Keratinocyte (primary cell): ENCODE measurements around the gene VKORC1L1. TPM values are rescaled to one million over a fixed set of nuclear protein-coding genes. Genes with fewer than 3 reads are reported as not detected.

Experiments used
- DNase-seq: peaks from one replicate; pipeline ENCODE4 v3.0.0-alpha.2; 2011; ENCODE audit warnings: low read depth, missing footprints, low spot score
- FAIRE-seq: peaks from 2 replicates; lab custom pipeline; 2011; peaks lifted over from hg19 to GRCh38; lab: Jason Lieb, UNC
- H2AFZ ChIP-seq: 2 replicates; pipeline ENCODE4 v1.6.0; 2012; ENCODE audit warnings: low read length, control low read depth, inconsistent platforms; ENCODE audit not compliant: control insufficient read depth
- H3K27ac ChIP-seq: 2 replicates; pipeline ENCODE4 v1.5.1; 2011; ENCODE audit warnings: low read length; ENCODE audit not compliant: control insufficient read depth, insufficient read depth
- H3K27me3 ChIP-seq: 3 replicates; pipeline ENCODE4 v1.6.0; 2011; ENCODE audit warnings: low read length; ENCODE audit not compliant: control insufficient read depth, insufficient read depth; ENCODE audit errors: extremely low read depth
- H3K36me3 ChIP-seq, 2 experiments: 2 replicates in 1 of 2; 3 replicates in 1 of 2; pipeline ENCODE4 v1.5.1; 2011; ENCODE audit warnings: low read length in 2 of 2, mild to moderate bottlenecking in 1 of 2; ENCODE audit not compliant: control insufficient read depth in 2 of 2, insufficient read depth in 2 of 2; ENCODE audit errors: extremely low read depth in 1 of 2
- H3K4me1 ChIP-seq: 3 replicates; pipeline ENCODE4 v1.5.1; 2011; ENCODE audit warnings: low read length; ENCODE audit not compliant: control insufficient read depth, insufficient read depth; ENCODE audit errors: extremely low read depth
- H3K4me2 ChIP-seq: 3 replicates; pipeline ENCODE4 v1.6.0; 2011; ENCODE audit warnings: low read depth, low read length; ENCODE audit not compliant: control insufficient read depth, insufficient read depth; ENCODE audit errors: extremely low read depth
- H3K4me3 ChIP-seq, 3 experiments: fragments of 200-600 bp in 1 of 3; sonication (generic) in 1 of 3; 2 replicates in 2 of 3; 3 replicates in 1 of 3; pipeline ENCODE4 v1.5.1; 2011 to 2016; ENCODE audit warnings: low read length in 3 of 3, mild to moderate bottlenecking in 3 of 3, control low read depth in 2 of 3, inconsistent platforms in 1 of 3, low read depth in 1 of 3, mixed read lengths in 1 of 3, mixed run types in 1 of 3, moderate library complexity in 1 of 3; ENCODE audit not compliant: control insufficient read depth in 2 of 3, insufficient read depth in 2 of 3; ENCODE audit errors: extremely low read depth in 1 of 3
- H3K79me2 ChIP-seq: 2 replicates; pipeline ENCODE4 v1.6.0; 2012; ENCODE audit warnings: low read length; ENCODE audit not compliant: control insufficient read depth, insufficient read depth
- H3K9ac ChIP-seq: 3 replicates; pipeline ENCODE4 v1.6.0; 2011; ENCODE audit warnings: low read length; ENCODE audit not compliant: control insufficient read depth, insufficient read depth; ENCODE audit errors: extremely low read depth
- H3K9me1 ChIP-seq: 3 replicates; pipeline ENCODE4 v1.6.0; 2011; ENCODE audit warnings: low read length; ENCODE audit not compliant: control insufficient read depth, insufficient read depth; ENCODE audit errors: extremely low read depth
- H3K9me3 ChIP-seq: 2 replicates; pipeline ENCODE4 v1.5.1; 2012; ENCODE audit warnings: low read depth, low read length; ENCODE audit not compliant: control insufficient read depth
- H4K20me1 ChIP-seq: 3 replicates; pipeline ENCODE4 v1.6.0; 2011; ENCODE audit warnings: low read length; ENCODE audit not compliant: control insufficient read depth, insufficient read depth; ENCODE audit errors: extremely low read depth
- CTCF ChIP-seq, 3 experiments: IDR thresholded peaks in 1 of 3; conservative IDR thresholded peaks in 1 of 3; optimal IDR thresholded peaks in 1 of 3; 2 replicates in 2 of 3; 3 replicates in 1 of 3; pipeline versions ENCODE3 to v1.5.1; 2011; ENCODE audit warnings: low read length in 3 of 3, mild to moderate bottlenecking in 3 of 3, moderate library complexity in 2 of 3, control low read depth in 1 of 3, inconsistent platforms in 1 of 3; ENCODE audit not compliant: insufficient read depth in 2 of 3; ENCODE audit errors: extremely low read depth in 1 of 3
- EZH2 ChIP-seq: IDR thresholded peaks from one replicate; pipeline ENCODE4 v1.6.1; 2012; ENCODE audit warnings: inconsistent platforms, mild to moderate bottlenecking, low read length, moderate library complexity
- dilution Hi-C: fragments of 300-500 bp; cut with MboI; formaldehyde crosslinking; loops from one replicate; pipeline ENCODE4 v1.7.0; 2020; ENCODE audit warnings: low sequenced_read_pairs; ENCODE audit not compliant: extremely low pct_ligation_motif_present
- polyA plus RNA-seq, 5 experiments: library from polyadenylated mRNA; depleted of rRNA in 3 of 5; stranded (reverse) in 3 of 5; stranded (forward) in 1 of 5; unstranded in 1 of 5; fragments of >200 nt; gene quantifications; 1 replicate in 1 of 5; 2 replicates in 3 of 5; 3 replicates in 1 of 5; pipeline versions ENCODE4 v1.2.1 to v1.2.3, GENCODE V29; 2011 to 2012; ENCODE audit warnings: missing spikeins in 2 of 5, low read depth in 1 of 5, low replicate concordance in 1 of 5

The VKORC1L1 gene
- polyA plus RNA-seq, 1 donor (not counting 4 experiments of a cell fraction or from before 2014, with no cell fraction given): 19.4 TPM

GRCh38 chr7:65975814-65976445, 103.1 kb downstream of the VKORC1L1 start:
- Histone ChIP-seq H3K4me1 (peaks cover 7% of the 10 kb centered on the region), H4K20me1 (no peaks in the 10 kb centered on the region), H3K4me3 (no peak overlapping the region), H3K9ac (no peak overlapping the region), H3K27me3 (no peaks in the 10 kb centered on the region), H2AFZ (no peak overlapping the region), H3K27ac (no peak overlapping the region), H3K4me2 (no peak overlapping the region), H3K36me3 (peaks cover 5 to 10% of the 10 kb centered on the region in 2 experiments), H3K9me3 (no peaks in the 10 kb centered on the region), H3K9me1 (no peaks in the 10 kb centered on the region), H3K79me2 (peaks cover 8% of the 10 kb centered on the region)
- TF ChIP-seq CTCF (optimal IDR thresholded peaks at IDR 0.05 in 1 of 3, IDR thresholded peaks at IDR 0.05 in 1 of 3, conservative IDR thresholded peaks at IDR 0.05 in 1 of 3; ENCODE audit: extremely low read depth in 1 of 3, insufficient read depth in 2 of 3, low read length in 3 of 3) (no peak), EZH2 (no peak)
- dilution Hi-C loops: no loop called here
- no peak for DNase-seq
- no peak for FAIRE-seq

GRCh38 chr7:65976659-65977196, 103.9 kb downstream of the VKORC1L1 start:
- dilution Hi-C loops: no loop called here

More at GRCh38 chr7:65976659-65977196, 103.9 kb downstream of the VKORC1L1 start:
- H2AFZ ChIP-seq: no peak overlapping the region
- peaks cover 5 to 10% of the 10 kb centered on the region in 2 experiments for H3K36me3 ChIP-seq
- H3K9me1 ChIP-seq: no peaks in the 10 kb centered on the region
- H4K20me1 ChIP-seq: no peaks in the 10 kb centered on the region
- H3K27me3 ChIP-seq: no peaks in the 10 kb centered on the region
- FAIRE-seq (no peak), DNase-seq (no peak)
- H3K4me1 ChIP-seq: peaks cover 11% of the 10 kb centered on the region
- TF ChIP-seq EZH2: no peak
- no peak for TF ChIP-seq CTCF (optimal IDR thresholded peaks at IDR 0.05 in 1 of 3, IDR thresholded peaks at IDR 0.05 in 1 of 3, conservative IDR thresholded peaks at IDR 0.05 in 1 of 3; ENCODE audit: extremely low read depth in 1 of 3, insufficient read depth in 2 of 3, low read length in 3 of 3)
- no peaks in the 10 kb centered on the region for H3K9me3 ChIP-seq
- no peak overlapping the region for H3K4me3 ChIP-seq
- no peak overlapping the region for H3K27ac ChIP-seq
- peaks cover 15% of the 10 kb centered on the region for H3K79me2 ChIP-seq
- no peak overlapping the region for H3K4me2 ChIP-seq
- H3K9ac ChIP-seq: no peak overlapping the region
